GM21423 (cell line): Measurements from ENCODE around the gene SLCO2B1.

Source experiments
- ATAC-seq: cut with Tn5 transposase; IDR thresholded peaks from one replicate; pipeline ENCODE4 v1.9.1; 2021; ENCODE audit warnings: mild to moderate bottlenecking, moderate library complexity; ENCODE audit not compliant: unreplicated experiment

Gene SLCO2B1

DNA sequence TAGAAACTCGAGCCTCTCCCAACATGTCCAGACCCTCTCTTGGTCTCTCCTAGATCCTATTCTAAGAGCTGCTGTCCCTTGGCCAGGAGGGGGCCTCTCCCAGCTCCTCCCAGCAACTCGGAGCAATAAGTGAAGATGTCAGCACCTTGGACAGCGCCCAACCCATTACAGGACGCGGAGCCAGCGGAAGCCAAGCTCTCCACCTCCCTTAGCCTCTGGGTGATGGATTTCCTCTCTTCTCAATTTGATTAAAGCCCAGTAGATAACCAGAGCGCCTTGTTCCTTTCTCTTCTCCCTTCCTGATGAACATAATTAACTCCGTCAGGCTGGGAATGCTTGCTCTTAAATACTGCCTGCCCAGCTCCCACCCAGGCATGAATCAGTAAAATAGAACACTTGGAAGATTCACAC, 63.5 kb downstream of the SLCO2B1 start:
- ATAC-seq, result no peak

DNA sequence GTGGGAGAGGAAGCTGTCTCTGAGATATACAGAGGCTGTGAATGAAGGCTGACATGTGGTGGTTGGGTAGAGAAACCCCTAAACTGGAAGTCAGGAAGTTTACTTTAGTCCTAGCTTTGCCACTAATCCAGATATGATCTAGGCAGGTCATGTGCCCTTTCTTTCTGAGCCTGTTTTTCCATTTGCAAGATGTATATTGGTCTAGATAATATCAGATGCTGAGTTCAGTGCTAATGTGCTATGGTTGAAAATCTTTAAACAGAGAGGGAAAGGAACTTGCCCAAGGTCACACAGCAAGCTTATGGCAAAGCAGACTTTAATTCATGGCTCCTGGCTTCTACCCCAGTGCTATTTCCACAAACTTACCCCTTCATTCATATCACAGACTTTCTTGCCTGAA, 63.9 kb downstream of the SLCO2B1 start:
- no peak for ATAC-seq

DNA sequence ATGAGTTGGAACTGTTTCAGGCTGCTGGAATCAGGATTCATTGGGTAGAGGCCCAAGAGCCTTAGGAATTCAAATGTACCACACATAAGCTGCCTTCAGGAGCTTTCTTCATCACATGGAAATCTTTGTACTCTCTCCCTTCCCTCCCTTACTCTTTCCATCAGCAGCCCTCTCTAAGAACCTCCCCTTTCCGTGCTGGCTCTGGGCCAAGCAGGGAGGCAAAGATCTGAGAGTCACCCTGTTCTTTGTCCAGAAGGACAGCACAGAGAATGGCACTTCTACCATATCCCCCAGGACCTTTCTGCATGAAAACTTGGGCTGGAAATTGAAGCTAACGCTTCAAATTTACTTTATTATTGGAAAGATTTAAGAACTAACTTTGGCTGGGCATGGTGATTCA, 69.0 kb downstream of the SLCO2B1 start:
- no peak for ATAC-seq

DNA sequence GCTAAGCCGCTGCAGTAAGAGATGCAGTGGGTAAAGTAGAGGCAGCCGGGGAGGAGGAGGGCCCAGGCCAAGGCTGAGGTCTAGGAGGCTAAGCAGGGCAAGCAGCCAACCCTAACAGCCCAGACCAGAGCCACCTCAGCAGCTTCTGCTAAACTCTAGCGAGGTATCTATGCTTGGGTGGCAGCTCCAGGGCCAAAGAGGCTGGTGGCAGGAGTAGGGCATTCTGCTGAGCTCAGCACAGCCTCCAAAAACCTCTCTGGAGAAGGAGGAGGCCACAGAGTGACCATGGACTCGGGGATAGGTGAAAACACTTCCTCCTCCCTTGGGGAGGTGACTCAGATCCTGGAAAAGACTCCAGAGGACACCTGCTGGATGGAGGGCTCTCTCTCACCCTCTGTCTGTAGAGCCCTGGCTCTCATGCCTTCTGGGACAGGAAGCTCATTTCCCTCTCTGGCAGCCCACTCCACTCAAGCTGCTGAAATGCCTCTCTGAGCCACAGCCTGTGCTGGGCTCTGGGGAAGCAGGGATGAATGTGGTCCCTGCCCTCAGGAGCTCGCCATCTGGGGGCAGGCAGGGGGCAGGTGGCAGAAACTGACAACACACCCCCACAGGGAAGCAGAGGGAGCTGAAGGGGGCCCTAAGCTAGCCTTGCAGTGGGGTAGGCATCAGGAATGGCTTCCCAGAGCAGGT, 73.2 kb downstream of the SLCO2B1 start:
- no peak for ATAC-seq

DNA sequence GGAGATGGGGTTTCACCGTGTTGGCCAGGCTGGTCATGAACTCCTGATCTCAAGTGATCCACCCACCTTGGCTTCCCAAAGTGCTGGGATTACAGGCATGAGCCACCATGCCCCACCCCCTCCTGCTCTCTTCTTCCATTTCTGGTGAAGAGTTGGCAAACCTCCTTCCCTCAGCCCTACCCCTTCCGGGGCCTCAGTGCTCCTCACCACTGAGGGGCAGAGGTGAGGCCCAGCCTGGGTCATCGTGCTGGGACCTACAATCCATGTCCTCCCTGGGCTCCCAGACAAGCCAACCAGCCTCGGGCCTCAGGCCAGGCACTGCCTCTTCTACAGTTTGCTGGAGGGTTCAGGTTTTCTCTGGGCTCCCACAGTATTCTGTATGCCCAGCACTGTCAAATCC, 74.9 kb downstream of the SLCO2B1 start:
- no peak for ATAC-seq

DNA sequence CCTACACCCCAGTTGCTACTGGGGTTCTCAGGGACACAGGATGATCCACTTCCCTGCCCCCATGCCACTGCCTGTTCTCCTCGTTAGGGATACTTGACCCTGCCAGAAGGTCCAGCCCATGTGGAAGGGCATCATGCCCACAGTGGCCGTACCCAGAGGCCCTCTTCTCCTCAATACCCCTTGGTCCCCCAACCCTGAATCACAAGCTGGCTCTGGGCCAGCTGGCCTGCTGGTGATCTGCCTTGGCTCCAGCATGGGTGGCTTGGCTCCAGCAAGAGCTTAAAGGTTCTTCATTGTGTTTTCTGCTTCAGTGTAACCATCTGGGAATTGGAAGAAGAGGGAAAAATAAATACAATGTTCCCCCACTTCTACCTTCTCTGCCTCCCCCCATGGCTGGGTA, 78.6 kb downstream of the SLCO2B1 start:
- ATAC-seq, result no peak

DNA sequence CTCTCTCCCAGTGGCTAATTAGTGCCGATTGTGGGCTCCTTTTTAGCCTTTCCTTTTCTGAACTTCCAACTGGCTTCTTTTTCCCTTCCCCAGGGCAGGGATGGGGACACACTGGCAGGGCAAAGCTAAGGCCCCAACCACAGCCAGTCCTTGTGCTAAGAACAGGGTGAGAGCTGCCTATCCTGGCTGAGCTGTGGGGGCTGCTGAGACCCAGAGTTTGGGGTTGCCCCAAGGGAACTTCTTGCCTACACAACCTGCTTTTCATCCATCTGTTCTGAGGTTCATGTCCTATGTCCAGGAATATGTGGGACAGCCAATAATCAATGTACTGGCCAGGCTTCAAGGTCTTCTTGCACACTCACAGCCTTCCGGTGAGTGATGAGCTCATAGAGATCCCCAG, 79.7 kb downstream of the SLCO2B1 start:
- no peak for ATAC-seq

DNA sequence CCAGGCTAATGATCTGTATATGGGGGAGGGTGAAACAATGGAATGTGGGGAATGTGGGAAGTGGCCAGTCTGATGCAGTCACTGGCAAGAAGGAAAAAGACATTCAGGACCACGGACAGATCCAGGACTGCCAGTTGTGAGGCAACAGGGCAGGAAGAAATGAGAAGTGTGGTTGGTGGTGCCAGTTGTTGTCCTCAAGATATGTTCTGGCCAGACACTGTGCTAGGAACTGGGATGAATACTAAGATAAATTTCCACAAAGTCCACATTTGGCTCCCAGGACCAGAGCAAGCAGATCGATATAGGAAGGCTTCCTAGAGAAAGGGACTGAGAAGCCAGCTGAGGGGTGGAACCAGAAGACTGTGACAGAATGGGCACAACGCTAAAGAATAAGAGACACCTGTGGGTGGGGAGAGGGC, 82.9 kb downstream of the SLCO2B1 start:
- no peak for ATAC-seq

DNA sequence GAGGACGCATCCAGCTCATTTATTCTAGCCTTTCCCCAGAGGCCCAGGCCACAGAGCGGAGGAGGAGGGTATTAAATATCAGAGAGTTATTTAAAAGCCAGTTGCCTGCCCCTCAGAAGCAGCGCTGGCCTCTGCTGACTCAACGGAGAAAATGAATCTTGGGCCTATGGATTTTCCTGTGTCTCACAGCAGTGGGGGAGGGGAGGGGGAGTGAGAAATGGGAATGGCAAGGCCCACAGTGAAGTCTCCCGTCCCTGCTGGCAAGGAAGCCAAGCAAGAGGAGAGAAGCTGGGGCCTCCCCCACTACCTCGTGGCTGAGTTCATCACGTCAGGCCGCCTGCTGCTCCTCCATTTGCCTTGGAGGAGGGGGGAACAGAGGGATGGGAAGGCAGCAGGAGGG, 85.2 kb downstream of the SLCO2B1 start:
- ATAC-seq, result no peak

DNA sequence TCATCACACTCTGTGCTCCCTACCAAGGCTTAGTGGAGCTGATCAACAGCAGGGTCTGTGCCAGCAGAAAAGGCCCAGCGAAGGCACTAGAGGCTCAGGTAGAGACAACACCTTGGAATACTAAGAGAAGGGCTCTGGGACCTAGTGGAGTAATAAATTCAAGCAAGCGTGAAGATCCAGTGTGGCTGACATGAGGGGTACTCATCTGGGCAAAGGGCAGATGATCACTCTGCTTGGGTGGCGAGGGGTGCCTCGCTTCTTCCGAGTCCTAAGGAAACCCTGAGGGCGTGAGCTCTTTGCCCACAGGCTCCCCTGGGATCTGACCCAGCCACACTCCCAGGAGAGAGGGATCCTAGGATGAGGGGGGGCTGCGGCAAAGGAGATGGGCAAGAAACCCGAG, 86.1 kb downstream of the SLCO2B1 start:
- ATAC-seq, result no peak

DNA sequence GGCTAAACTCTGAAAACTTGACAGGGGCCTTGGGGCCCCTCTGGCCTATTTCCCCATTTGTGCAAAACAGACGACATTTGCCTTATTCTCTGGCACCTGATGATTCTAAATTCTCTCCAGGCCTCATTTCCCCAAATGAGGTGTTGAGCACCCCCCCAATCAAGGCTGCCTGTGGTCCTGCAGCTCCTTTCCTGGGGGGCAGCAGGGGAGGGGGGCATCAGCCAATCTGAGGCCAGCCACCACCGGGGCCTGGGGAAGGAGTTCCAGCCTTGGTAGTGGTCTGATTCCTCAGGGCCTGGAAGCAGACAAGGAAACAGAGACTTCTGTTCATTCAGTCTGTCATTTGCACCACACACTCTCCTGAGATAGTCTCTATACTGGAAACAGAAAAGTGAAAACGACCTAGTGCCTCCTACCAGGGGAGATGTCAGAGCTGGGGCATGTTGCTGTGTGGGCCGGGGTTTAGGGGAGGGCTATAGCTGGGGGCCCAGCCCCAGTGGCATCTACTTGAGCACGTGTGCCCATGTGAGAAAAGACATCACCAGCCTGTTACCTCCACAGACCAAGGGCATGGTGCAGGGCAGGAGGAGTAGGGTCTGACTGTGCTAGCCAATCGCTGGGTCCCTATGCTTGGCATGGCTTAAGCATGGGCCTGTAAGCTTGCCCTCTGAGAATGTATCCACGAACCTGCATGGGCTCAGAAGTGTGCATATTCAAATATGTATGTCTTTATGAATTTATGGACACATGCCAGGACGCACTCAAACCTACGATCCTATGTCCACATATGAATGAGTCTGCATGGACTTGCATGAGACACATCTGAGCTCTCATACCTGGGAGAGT, 87.9 kb downstream of the SLCO2B1 start:
- ATAC-seq, result no peak

DNA sequence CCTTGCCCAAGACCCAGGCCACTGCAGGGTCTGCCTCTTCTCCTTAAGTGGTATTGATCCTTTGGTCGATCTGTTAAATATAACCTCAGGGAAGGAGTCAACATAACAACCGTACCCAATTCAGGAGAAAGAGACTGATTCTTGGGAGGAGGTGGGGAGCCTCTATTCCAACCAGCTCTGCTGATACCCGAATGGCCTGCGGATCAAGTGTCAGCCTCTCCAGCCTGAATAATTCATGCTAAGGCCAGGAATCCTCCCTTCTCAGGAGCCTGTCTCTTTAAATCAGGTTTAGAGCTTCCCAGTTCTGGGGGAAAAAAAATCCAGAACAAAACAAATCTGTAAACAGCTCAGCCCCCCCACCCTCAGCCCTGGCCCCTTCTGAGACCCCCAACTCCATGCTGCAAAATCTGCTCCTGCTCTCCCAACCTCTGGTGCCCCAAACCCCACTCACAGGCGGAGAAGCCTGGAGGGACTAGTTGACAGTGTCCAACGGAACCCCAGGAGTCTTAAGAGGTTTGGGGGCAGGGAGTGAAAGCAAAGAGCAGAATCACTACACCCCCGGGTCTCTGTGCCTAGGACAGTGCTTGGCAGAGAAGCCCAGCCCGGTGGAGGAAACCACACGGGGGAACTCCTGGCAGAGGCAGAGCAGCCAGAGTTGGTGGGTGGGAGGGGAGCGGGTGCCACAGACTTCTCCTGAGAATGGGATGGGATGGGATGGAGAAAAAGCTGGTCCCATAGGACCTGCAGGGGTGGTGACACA, 88.8 kb downstream of the SLCO2B1 start:
- ATAC-seq, result no peak

DNA sequence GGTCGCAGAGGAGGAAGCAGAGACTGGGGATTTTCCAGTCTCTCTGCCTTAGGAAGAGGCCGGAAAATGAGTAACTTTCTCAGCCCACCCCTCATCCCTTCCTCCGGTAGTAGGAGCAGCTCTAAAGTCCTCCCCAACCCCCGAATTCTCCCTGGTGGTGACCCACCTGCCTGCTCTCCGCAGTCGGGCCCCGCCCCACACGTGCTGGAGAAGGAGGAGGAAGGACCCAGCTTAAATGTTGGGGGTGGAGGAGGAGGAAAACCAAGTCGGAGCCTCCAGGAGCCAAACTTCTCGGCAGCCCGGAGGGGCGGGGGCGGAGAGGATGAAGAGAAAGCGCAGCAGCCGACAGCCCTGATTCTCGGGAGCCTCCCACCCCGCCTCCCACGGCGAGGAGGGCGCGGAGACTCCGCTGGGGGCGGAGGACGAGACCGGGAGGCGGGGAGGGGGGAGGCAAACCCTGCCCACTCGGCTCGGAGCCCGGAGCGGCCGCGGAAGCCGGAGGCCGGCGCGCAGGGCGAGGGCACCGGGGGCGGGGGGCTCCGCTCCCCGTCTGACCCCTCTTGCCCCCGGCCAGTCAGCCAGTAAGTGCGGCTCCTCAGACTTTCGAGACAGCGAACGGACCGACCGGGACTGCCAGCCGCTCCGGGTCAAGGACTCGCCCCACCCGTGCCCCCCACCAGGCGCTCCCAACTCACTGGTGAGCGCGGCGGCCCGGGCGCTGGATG, 89.6 kb downstream of the SLCO2B1 start, which contains the start of gene TPBGL:
Gene TPBGL, plus strand, starts transcription at position 464 of the 725 bp plus-strand sequence. CDS start 276 bp downstream, outside the sequence.
- ATAC-seq, result no peak

DNA sequence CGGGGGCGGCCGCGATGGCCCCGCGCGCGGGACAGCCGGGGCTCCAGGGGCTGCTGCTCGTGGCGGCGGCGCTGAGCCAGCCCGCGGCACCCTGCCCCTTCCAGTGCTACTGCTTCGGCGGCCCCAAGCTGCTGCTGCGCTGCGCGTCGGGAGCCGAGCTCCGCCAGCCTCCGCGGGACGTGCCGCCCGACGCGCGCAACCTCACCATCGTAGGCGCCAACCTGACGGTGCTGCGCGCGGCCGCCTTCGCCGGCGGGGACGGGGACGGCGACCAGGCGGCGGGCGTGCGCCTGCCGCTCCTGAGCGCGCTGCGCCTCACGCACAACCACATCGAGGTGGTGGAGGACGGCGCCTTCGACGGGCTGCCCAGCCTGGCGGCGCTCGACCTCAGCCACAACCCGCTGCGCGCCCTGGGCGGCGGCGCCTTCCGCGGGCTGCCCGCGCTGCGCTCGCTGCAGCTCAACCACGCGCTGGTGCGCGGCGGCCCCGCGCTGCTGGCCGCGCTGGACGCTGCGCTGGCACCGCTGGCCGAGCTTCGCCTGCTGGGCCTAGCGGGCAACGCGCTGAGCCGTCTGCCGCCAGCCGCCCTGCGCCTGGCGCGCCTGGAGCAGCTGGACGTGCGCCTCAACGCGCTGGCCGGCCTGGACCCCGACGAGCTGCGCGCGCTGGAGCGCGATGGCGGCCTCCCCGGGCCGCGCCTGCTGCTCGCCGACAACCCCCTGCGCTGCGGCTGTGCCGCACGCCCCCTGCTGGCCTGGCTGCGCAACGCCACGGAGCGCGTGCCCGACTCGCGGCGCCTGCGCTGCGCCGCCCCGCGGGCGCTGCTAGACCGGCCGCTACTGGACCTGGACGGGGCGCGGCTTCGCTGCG, 90.4 kb downstream of the SLCO2B1 start:
- peak; percentile 84 for ATAC-seq

DNA sequence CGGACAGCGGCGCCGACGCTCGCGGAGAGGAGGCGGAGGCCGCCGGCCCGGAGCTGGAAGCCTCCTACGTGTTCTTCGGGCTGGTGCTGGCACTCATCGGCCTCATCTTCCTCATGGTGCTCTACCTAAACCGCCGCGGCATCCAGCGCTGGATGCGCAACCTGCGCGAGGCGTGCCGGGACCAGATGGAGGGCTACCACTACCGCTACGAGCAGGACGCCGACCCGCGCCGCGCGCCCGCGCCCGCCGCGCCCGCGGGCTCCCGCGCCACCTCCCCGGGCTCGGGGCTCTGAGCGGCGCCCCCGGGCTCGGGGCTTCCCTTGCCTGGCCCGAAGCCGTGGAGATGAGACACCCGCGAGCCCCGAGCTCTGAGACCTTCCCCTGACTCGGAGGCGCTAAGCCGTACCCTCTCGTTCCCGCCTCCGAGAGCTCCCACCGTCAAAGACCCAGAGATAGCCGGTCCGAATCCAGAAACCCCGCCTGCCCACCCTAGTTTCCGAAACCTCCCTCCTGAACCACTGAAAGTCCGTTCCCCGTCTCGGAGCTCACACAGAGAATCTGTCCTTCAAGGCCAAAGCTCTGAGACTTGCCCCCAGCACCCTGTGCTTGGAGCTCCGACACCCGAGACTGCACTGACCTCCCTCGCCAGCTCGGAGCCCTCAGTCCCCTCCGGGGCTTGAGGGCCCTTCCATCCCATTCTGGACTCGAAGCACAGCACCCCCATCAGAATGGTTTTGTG, 91.2 kb downstream of the SLCO2B1 start:
- ATAC-seq, result peak; percentile 13

DNA sequence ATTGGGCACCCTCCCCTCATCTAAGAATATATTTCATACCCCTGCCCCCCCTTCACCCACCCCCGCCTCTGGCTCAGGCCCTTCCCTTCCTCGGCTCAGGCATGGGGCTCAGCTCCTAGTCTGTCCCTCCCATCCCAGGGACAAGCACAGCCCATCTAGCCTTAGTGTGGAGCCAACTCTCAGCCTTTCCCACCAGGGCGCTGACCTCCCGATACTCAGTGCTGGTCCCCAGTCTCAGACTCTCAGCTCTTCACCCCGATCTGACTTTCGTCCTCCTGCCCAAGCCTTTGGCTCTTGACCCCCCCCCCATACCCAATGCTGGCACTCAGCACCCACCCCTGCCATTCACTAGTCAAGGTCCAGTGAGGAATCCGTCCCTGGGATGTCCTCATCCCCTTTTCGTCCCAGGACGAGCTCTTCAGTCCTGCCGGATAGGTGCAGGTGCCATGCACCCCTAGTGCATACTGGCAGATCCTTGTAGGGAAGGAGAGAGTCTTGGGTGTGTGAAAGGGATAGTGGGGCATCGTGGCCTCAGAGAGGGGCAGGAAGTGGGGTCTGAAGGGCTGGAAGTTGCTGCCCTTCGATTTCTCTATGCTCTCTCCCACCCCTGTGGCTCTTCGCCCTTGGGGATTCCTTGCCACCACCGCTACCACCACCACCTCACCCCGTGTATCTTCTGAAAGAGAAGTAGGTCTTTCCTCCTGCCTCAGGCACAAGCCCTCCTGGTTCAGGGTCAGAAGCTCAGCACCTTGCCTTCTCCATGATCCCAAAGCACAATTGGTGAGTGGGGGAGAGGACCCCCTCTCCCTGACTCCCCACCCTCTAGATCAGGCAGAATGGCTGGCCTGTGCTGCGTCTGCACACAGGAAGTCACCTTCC, 92.1 kb downstream of the SLCO2B1 start:
- ATAC-seq, result no peak

DNA sequence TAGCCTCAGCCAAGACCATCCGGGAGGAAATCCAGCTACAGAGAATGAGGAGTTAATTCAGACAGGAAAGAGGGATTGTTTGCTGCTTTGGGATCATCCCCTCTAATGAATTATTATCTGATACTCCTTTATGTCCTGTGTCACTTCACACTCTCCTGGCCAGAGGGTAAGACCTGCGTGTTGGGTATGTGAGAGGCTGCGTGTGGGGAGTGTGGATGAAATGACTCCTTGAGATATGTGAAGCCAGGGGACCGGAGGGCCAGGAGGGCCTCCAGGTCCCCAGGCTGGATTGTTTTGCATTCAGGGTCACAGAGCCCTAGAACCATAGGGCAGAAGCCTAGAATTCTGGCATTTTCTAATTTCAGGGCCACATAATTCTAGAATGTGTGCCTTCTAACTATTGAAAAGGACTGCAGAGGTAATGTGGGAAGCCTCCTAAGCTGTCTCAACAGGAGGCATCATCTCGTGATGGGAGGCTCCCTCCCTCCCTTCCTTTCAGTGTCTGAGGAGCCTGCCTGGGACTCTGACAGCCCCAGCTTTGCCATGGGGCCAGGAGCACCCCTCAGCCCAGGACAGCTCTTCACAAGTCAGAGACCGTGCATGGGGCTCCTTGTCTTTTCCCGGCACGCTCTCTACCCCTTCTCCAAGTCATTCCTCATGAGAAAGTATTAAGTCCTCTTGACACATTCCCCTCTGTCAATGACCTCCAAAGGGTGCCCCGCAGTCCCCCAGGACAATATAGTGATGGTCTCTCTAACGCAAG, 93.3 kb downstream of the SLCO2B1 start:
- no peak for ATAC-seq
